MM.1S (cell line): ENCODE data around the gene EAF2.

Experiments used
- CTCF ChIP-seq: fragments of 300-600 bp; sonication (generic); IDR thresholded peaks from 2 replicates; pipeline ENCODE4 v1.5.1; 2016; ENCODE audit warnings: antibody characterized with exemption, low read length, mixed read lengths
- EZH2 ChIP-seq: fragments of 300-600 bp; sonication (generic); optimal IDR thresholded peaks from 2 replicates; pipeline ENCODE3; 2017; ENCODE audit warnings: low read depth, mild to moderate bottlenecking, antibody characterized with exemption, low read length, mixed read lengths
- EZH2phosphoT487 ChIP-seq: fragments of 300-600 bp; sonication (generic); IDR thresholded peaks from 2 replicates; pipeline ENCODE4 v1.6.1; 2018; ENCODE audit warnings: antibody characterized with exemption, low read length

DNA sequence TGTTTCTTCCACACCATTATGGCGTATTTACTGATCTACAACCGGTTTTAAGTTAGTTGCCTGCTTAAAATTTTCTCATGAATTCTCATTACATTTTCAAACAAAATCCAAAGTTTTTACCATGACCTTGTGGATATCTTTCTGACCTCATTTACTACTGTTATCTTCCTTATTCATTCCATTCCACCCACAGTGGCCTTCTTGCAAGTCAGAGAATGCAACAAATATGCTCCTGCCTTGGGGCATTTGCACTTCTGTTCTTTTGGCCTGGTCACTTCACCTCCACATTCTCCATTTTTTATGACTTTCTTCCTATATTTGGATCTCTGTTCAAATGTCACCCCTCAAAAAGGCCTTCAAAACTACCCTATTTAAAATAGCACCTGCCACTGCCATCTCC, 50.4 kb downstream of the EAF2 start:
- TF ChIP-seq CTCF, result no peak
- TF ChIP-seq EZH2, result no peak
- no peak for TF ChIP-seq EZH2phosphoT487
